Measurements from ENCODE around the gene FUT6.

GRCh38 chr19:5881543-5882299 is 42.2 kb upstream of the FUT6 start:
- TF ChIP-seq, protein P1, sequence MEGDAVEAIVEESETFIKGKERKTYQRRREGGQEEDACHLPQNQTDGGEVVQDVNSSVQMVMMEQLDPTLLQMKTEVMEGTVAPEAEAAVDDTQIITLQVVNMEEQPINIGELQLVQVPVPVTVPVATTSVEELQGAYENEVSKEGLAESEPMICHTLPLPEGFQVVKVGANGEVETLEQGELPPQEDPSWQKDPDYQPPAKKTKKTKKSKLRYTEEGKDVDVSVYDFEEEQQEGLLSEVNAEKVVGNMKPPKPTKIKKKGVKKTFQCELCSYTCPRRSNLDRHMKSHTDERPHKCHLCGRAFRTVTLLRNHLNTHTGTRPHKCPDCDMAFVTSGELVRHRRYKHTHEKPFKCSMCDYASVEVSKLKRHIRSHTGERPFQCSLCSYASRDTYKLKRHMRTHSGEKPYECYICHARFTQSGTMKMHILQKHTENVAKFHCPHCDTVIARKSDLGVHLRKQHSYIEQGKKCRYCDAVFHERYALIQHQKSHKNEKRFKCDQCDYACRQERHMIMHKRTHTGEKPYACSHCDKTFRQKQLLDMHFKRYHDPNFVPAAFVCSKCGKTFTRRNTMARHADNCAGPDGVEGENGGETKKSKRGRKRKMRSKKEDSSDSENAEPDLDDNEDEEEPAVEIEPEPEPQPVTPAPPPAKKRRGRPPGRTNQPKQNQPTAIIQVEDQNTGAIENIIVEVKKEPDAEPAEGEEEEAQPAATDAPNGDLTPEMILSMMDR (conservative IDR thresholded peaks at IDR 0.05 in 1 of 2, IDR thresholded peaks at IDR 0.05 in 1 of 2; ENCODE audit: low read depth in 1 of 2, low read length in 2 of 2): no peak
- no peak for TF ChIP-seq EZH2 (IDR thresholded peaks at IDR 0.05; ENCODE audit: low read length, missing control alignments)
